H1 (cell line): ENCODE measurements around the gene CCDC7. TPM values are rescaled to one million over a fixed set of nuclear protein-coding genes. Genes with fewer than 3 reads are reported as not detected.

Experiments used
- CTCF ChIA-PET: fragments of 300-600 bp; sonication (Branson Sonifier 250); formaldehyde crosslinking; loops from one replicate; lab custom pipeline; 2021; ENCODE audit not compliant: partially characterized antibody; lab: Charles Lee
- POLR2A ChIA-PET: fragments of 300-600 bp; sonication (Branson Sonifier 250); formaldehyde crosslinking; loops from one replicate; lab custom pipeline; 2021; ENCODE audit warnings: inconsistent platforms; ENCODE audit not compliant: partially characterized antibody; lab: Charles Lee
- DNase-seq, 2 experiments: peaks; one replicate each; pipeline versions ENCODE4 v3.0.0 to v3.0.0-alpha.2; 2010 to 2022; ENCODE audit warnings: low spot score in 2 of 2, low read depth in 1 of 2, mixed read lengths in 1 of 2
- FAIRE-seq: peaks from 2 replicates; lab custom pipeline; 2011; peaks lifted over from hg19 to GRCh38; lab: Jason Lieb, UNC
- H2AFZ ChIP-seq: 2 replicates; pipeline ENCODE4 v1.8.1; 2012; ENCODE audit warnings: low read length, inconsistent platforms
- H2AK5ac ChIP-seq: 2 replicates; pipeline ENCODE4 v1.6.1; 2013; ENCODE audit warnings: low read depth, low read length
- H2BK120ac ChIP-seq: replicated peaks from 2 replicates; pipeline ENCODE3; 2013; ENCODE audit warnings: low read depth, low read length, inconsistent platforms
- H2BK12ac ChIP-seq: 2 replicates; pipeline ENCODE4 v1.6.1; 2013; ENCODE audit warnings: low read depth, low read length
- H2BK15ac ChIP-seq: 2 replicates; pipeline ENCODE4 v1.6.1; 2013; ENCODE audit warnings: low read length
- H2BK20ac ChIP-seq: 2 replicates; pipeline ENCODE4 v1.6.1; 2013; ENCODE audit warnings: low read length
- H2BK5ac ChIP-seq: 2 replicates; pipeline ENCODE4 v1.6.1; 2013; ENCODE audit warnings: low read depth, low read length
- H3K14ac ChIP-seq: 2 replicates; pipeline ENCODE4 v1.6.1; 2013; ENCODE audit warnings: inconsistent platforms; ENCODE audit not compliant: insufficient read length
- H3K18ac ChIP-seq: 2 replicates; pipeline ENCODE4 v1.6.1; 2013; ENCODE audit warnings: low read length; ENCODE audit errors: extremely low read depth
- H3K23ac ChIP-seq: 2 replicates; pipeline ENCODE4 v1.6.1; 2013; ENCODE audit warnings: inconsistent platforms; ENCODE audit not compliant: insufficient read length
- H3K23me2 ChIP-seq: 2 replicates; pipeline ENCODE4 v1.6.1; 2013; ENCODE audit warnings: low read depth, low read length
- H3K27ac ChIP-seq: 2 replicates; pipeline ENCODE4 v1.6.1; 2011; ENCODE audit warnings: low read depth, low read length, inconsistent platforms
- H3K27me3 ChIP-seq, 4 experiments: replicated peaks in 1 of 4; 1 replicate in 1 of 4; 2 replicates in 3 of 4; pipeline versions ENCODE4 v1.6.1 to v1.8.1; 2011 to 2013; ENCODE audit warnings: low read length in 3 of 4, mild to moderate bottlenecking in 3 of 4, inconsistent platforms in 2 of 4, mixed read lengths in 2 of 4, moderate library complexity in 1 of 4; ENCODE audit not compliant: control insufficient read depth in 3 of 4, insufficient read depth in 3 of 4; ENCODE audit errors: extremely low read depth in 1 of 4
- H3K36me3 ChIP-seq, 4 experiments: 2 replicates each; pipeline versions ENCODE4 v1.6.1 to v1.8.1; 2011 to 2013; ENCODE audit warnings: mild to moderate bottlenecking in 4 of 4, low read length in 3 of 4, moderate library complexity in 2 of 4, control low read depth in 1 of 4, inconsistent platforms in 1 of 4; ENCODE audit not compliant: insufficient read depth in 4 of 4, control insufficient read depth in 2 of 4
- H3K4ac ChIP-seq: replicated peaks from 2 replicates; pipeline ENCODE3; 2013; ENCODE audit warnings: low read length, low read depth, mixed read lengths, inconsistent platforms; ENCODE audit not compliant: insufficient read length
- H3K4me1 ChIP-seq, 4 experiments: replicated peaks in 1 of 4; 1 replicate in 1 of 4; 2 replicates in 3 of 4; pipeline versions ENCODE4 v1.6.1 to v1.8.1; 2011 to 2013; ENCODE audit warnings: low read length in 3 of 4, inconsistent platforms in 2 of 4, mixed read lengths in 1 of 4; ENCODE audit not compliant: insufficient read depth in 4 of 4, control insufficient read depth in 3 of 4
- H3K4me2 ChIP-seq, 2 experiments: 2 replicates each; pipeline versions ENCODE4 v1.6.1 to v1.8.1; 2011 to 2013; ENCODE audit warnings: low read depth in 2 of 2, low read length in 2 of 2, control low read depth in 1 of 2, inconsistent platforms in 1 of 2, mild to moderate bottlenecking in 1 of 2; ENCODE audit not compliant: insufficient read depth in 1 of 2
- H3K4me3 ChIP-seq, 4 experiments: fragments of 200-600, 300-600 bp in 1 of 4; sonication (generic), shearing (Covaris generic), sonication (Bioruptor Twin) in 1 of 4; 2 replicates each; pipeline versions ENCODE4 v1.5.1 to v1.8.1; 2011 to 2016; ENCODE audit warnings: low read length in 4 of 4, low read depth in 3 of 4, control low read depth in 2 of 4, inconsistent platforms in 2 of 4, mild to moderate bottlenecking in 2 of 4, mixed read lengths in 1 of 4, moderate library complexity in 1 of 4; ENCODE audit not compliant: insufficient read depth in 2 of 4; ENCODE audit errors: extremely low read depth in 1 of 4
- H3K56ac ChIP-seq: replicated peaks from 2 replicates; pipeline ENCODE3; 2013; ENCODE audit warnings: low read depth, mild to moderate bottlenecking, mixed read lengths, low read length, inconsistent platforms; ENCODE audit not compliant: insufficient read length
- H3K79me1 ChIP-seq: 2 replicates; pipeline ENCODE4 v1.6.1; 2013; ENCODE audit warnings: low read depth, low read length, control low read depth
- H3K79me2 ChIP-seq, 2 experiments: 2 replicates each; pipeline versions ENCODE4 v1.6.1 to v1.8.1; 2012 to 2013; ENCODE audit warnings: low read length in 2 of 2, mild to moderate bottlenecking in 2 of 2, inconsistent platforms in 1 of 2; ENCODE audit not compliant: insufficient read depth in 2 of 2, control insufficient read depth in 1 of 2
- H3K9ac ChIP-seq, 4 experiments: replicated peaks in 1 of 4; 1 replicate in 1 of 4; 2 replicates in 3 of 4; pipeline versions ENCODE4 v1.6.1 to v1.8.1; 2011 to 2013; ENCODE audit warnings: low read depth in 3 of 4, low read length in 3 of 4, control low read depth in 2 of 4, mild to moderate bottlenecking in 2 of 4, moderate library complexity in 2 of 4, inconsistent platforms in 1 of 4; ENCODE audit errors: extremely low read depth in 1 of 4
- H3K9me3 ChIP-seq, 2 experiments: 2 replicates each; pipeline versions ENCODE4 v1.6.1 to v1.8.1; 2012 to 2013; ENCODE audit warnings: mild to moderate bottlenecking in 2 of 2, moderate library complexity in 2 of 2, control low read depth in 1 of 2, inconsistent platforms in 1 of 2, low read depth in 1 of 2, low read length in 1 of 2, mixed read lengths in 1 of 2; ENCODE audit not compliant: insufficient read depth in 2 of 2
- H4K20me1 ChIP-seq, 2 experiments: replicated peaks in 1 of 2; 2 replicates each; pipeline versions ENCODE3 to v1.8.1; 2011 to 2013; ENCODE audit warnings: inconsistent platforms in 2 of 2, low read length in 2 of 2, mild to moderate bottlenecking in 1 of 2; ENCODE audit not compliant: insufficient read depth in 2 of 2, control insufficient read depth in 1 of 2
- H4K5ac ChIP-seq: 2 replicates; pipeline ENCODE4 v1.6.1; 2013; ENCODE audit warnings: low read length, low read depth, mixed read lengths, inconsistent platforms; ENCODE audit not compliant: insufficient read length
- H4K8ac ChIP-seq: 2 replicates; pipeline ENCODE4 v1.8.0; 2013; ENCODE audit warnings: mild to moderate bottlenecking, moderate library complexity, low read length, inconsistent platforms; ENCODE audit not compliant: insufficient read depth; ENCODE audit errors: extremely low read depth
- H4K91ac ChIP-seq: replicated peaks from 2 replicates; pipeline ENCODE3; 2013; ENCODE audit warnings: low read length, mixed read lengths, inconsistent platforms; ENCODE audit not compliant: insufficient read length
- CREB1 ChIP-seq: IDR thresholded peaks from 2 replicates; pipeline ENCODE4 v1.6.1; 2012; ENCODE audit warnings: inconsistent platforms
- WGBS, 2 experiments: shearing (Covaris generic) in 1 of 2; methylation state at CpG; one replicate each; pipeline versions ENCODE4 v1.1.6 to v1.1.7; 2013 to 2015; ENCODE audit warnings: low lambda C conversion rate in 2 of 2, mixed read lengths in 2 of 2, inconsistent platforms in 1 of 2, low coverage in 1 of 2, missing lambda C conversion rate in 1 of 2; ENCODE audit not compliant: insufficient replicate concordance in 2 of 2, insufficient coverage in 1 of 2, insufficient read length in 1 of 2; ENCODE audit errors: extremely low coverage in 1 of 2, missing lambda C conversion rate in 1 of 2; 5-methylcytosine and 5-hydroxymethylcytosine counted together
- polyA plus RNA-seq, 7 experiments: library from polyadenylated mRNA; depleted of rRNA in 3 of 7; stranded (reverse) in 5 of 7; unstranded in 2 of 7; fragments of >200 nt in 5 of 7; fragments of 200-250 nt in 2 of 7; gene quantifications; 1 replicate in 5 of 7; 2 replicates in 1 of 7; 4 replicates in 1 of 7; pipeline versions ENCODE4 v1.2.1 to v1.2.3, GENCODE V29; 2011 to 2013; ENCODE audit warnings: missing spikeins in 2 of 7, mixed read lengths in 2 of 7
- total RNA-seq: library from RNA; stranded (reverse); fragmentation: NEBNext Ultra II Directional; extraction: Animal tissue kit (Norgen Biotek cat#: 25700); gene quantifications from 2 replicates; pipeline ENCODE4 v1.2.1, GENCODE V29; 2021

The CCDC7 gene
- total and polyA plus RNA-seq, 2 of the 8 experiments (the other 6 are each of a cell fraction or from before 2014, with no cell fraction given): 0.18 to 0.74 TPM

DNA sequence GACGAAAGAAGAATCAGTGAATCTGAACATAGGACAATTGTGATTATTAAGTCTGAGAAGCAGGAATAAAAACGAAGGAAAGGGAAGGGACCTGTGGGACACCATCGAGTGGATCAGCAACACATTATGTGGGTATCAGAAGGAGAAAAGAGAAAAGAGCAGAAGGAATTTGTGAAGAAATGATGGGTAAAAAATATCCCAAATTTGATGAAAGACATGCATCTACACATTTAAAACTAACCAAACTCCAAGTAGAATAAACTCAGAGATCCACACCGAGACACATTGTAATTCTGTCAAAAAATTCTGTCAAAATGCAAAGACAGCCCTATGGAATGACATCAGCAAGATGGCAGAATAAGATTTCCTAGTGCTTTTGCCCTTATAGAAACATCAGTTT is 341.0 kb downstream of the CCDC7 start:
- no peak overlapping the region for H2AK5ac ChIP-seq
- H3K23ac ChIP-seq: no peak overlapping the region
- ChIA-PET POLR2A (no interaction called here), CTCF (interaction anchor here (1.9 kb wide), 1 partner anchor 222 kb away, joined by 4 read pairs; no protein-coding TSS in a partner anchor)
- H3K18ac ChIP-seq: no peak overlapping the region
- FAIRE-seq: no peak
- no peak overlapping the region for H3K4me2 ChIP-seq
- H2AFZ ChIP-seq: no peak overlapping the region
- no peaks in the 10 kb centered on the region for H3K4me1 ChIP-seq
- no peaks in the 10 kb centered on the region for H3K23me2 ChIP-seq
- no peak overlapping the region for H3K56ac ChIP-seq
- no peaks in the 10 kb centered on the region for H3K27me3 ChIP-seq
- H2BK120ac ChIP-seq: no peak overlapping the region
- H3K4ac ChIP-seq: no peak overlapping the region
- H3K4me3 ChIP-seq: no peak overlapping the region
- no peaks in the 10 kb centered on the region for H3K36me3 ChIP-seq
- H2BK20ac ChIP-seq: no peak overlapping the region
- no peak overlapping the region for H4K8ac ChIP-seq
- H3K79me2 ChIP-seq: no peaks in the 10 kb centered on the region
- no peaks in the 10 kb centered on the region for H3K79me1 ChIP-seq
- 89% methylated on average over 4 of the region's 4 CpGs; no CpG with 5 or more reads in 1 of the 2 experiments for WGBS, 2 experiments
- H3K14ac ChIP-seq: no peak overlapping the region
- no peak overlapping the region for H3K9ac ChIP-seq
- H3K27ac ChIP-seq: no peak overlapping the region
- DNase-seq: no peak
- no peak overlapping the region for H4K91ac ChIP-seq
- H2BK15ac ChIP-seq: no peak overlapping the region
- H4K5ac ChIP-seq: no peak overlapping the region
- H4K20me1 ChIP-seq: no peaks in the 10 kb centered on the region
- no peak overlapping the region for H2BK5ac ChIP-seq
- H3K9me3 ChIP-seq: peaks cover 0 to 7% of the 10 kb centered on the region in 2 experiments; a peak in 2 of 4 replicates
- no peak overlapping the region for H2BK12ac ChIP-seq
- TF ChIP-seq CREB1: no peak
